GM12865 (cell line): ENCODE results near the gene ZNF732.
"Not testable (repeated sequence)": the region's sequence is repeated elsewhere in the genome, so short reads cannot be mapped to it uniquely, and the experiment has no call there.

ENCODE experiments used
- DNase-seq: peaks from one replicate; pipeline ENCODE4 v3.0.0; 2010; ENCODE audit warnings: low read depth
- H3K4me3 ChIP-seq: 2 replicates; pipeline ENCODE4 v1.5.1; 2011; ENCODE audit warnings: mild to moderate bottlenecking, low read depth, low read length, control low read depth
- TF ChIP-seq, protein P1 (sequence below): IDR thresholded peaks from 2 replicates; pipeline ENCODE4 v1.5.1; 2011; ENCODE audit warnings: low read length, control low read depth, low read depth, inconsistent platforms; ENCODE audit not compliant: insufficient read depth; ENCODE audit errors: missing control alignments

ZNF732 gene

DNA sequence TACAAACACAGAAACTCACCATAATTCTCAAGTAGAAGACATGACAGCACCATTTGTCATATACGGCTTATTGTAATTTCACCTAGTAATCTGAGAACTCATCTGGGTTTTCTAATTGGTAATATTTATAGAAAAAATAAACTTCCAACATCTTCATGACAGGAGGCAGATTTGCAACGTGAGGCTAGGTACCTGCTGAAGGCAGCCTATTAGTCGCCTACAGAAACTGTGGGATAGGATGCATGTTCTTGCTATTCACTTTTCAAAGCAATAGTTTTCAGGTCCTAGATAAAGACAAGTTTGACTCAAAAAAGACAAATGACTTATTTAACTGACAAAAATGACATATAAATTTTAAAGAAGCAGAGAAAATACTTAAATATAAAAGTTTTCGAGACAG, 2.9 kb downstream of the ZNF732 start:
- TF ChIP-seq, protein P1, sequence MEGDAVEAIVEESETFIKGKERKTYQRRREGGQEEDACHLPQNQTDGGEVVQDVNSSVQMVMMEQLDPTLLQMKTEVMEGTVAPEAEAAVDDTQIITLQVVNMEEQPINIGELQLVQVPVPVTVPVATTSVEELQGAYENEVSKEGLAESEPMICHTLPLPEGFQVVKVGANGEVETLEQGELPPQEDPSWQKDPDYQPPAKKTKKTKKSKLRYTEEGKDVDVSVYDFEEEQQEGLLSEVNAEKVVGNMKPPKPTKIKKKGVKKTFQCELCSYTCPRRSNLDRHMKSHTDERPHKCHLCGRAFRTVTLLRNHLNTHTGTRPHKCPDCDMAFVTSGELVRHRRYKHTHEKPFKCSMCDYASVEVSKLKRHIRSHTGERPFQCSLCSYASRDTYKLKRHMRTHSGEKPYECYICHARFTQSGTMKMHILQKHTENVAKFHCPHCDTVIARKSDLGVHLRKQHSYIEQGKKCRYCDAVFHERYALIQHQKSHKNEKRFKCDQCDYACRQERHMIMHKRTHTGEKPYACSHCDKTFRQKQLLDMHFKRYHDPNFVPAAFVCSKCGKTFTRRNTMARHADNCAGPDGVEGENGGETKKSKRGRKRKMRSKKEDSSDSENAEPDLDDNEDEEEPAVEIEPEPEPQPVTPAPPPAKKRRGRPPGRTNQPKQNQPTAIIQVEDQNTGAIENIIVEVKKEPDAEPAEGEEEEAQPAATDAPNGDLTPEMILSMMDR = no peak
- no peak for DNase-seq
- no peak overlapping the region for H3K4me3 ChIP-seq

DNA sequence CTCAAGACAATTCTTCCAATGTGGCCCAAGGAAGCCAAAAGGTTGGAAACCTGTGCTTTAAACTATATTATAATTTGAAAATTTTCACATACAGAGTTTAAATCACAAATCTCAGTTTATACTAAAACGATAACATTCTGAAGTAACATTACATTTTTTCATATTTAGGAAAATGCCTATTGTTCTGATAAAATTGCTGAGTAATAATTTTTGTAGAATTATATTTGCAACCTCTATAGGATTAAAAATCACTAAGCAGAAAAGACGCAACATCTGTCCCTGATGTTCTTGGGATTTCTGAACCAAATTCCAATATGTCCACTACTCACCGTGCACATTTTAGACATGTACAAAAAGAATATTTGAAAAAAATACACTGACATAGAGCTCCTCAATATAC, 10.5 kb downstream of the ZNF732 start:
- H3K4me3 ChIP-seq = no peak overlapping the region
- TF ChIP-seq, protein P1 = no peak
- DNase-seq = no peak

DNA sequence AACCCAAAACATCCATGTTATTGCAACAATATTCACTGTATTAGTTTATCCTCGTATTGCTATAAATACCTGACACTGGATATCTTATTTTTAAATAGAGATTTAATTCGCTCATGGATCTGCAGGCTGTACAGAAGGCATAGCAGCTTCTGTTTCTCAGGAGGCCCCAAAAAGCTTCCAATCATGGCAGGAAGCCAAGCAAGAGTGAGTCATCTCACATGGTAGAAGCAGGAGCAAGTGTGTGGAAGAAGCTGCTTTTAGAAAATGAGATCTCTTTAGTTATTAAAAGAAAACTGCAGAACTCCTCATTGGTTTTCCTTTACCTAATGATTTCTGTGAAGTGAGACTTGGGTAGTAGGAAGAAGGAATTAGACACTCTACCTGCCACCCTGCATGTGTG, 16.4 kb downstream of the ZNF732 start:
- no peak overlapping the region for H3K4me3 ChIP-seq
- TF ChIP-seq, protein P1 = no peak
- DNase-seq = no peak

DNA sequence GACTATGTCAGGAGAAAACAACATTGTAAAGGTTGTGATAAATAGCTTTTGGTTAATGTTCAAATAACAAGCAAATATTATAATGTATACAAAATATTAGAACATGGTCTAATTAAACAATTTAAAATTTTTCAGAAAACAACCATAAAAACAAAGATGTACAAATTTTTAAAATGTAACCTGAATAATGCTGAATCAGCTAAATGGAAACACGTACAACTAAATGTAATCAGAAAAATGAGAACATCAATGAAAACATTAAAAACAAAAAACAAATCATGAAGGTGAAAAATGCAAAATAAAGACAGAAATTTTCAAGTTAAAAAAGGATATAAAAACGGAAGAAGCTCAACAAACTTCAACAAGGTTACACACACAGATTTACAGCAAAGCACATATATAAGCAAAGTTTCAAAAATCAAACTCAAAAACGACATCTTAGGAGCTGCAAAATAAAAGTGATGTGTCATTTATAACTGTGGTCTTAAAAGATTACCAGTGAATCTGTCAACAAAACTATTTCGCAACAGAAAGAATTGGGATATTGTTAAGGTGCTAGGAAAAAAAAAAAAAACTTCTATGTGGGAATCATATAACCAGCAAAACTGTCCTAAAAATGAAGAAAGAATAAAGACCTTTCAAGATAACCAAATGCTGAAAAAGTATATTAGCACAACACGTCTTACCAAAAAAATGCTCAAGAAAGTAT, 31.8 kb downstream of the ZNF732 start:
- H3K4me3 ChIP-seq = no peak overlapping the region
- TF ChIP-seq, protein P1 = no peak
- no peak for DNase-seq

- TF ChIP-seq, protein P1 = no peak
- DNase-seq = no peak
- no peak overlapping the region for H3K4me3 ChIP-seq
These were observed 33.7 kb downstream of the ZNF732 start for GRCh38 chr4:271492-272103.

GRCh38 chr4:259240-259639, 46.0 kb downstream of the ZNF732 start:
- TF ChIP-seq, protein P1 = peak; percentile 10
- H3K4me3 ChIP-seq, DNase-seq: not testable (repeated sequence)
